ENCODE measurements around the gene C10orf53.
"Not testable (repeated sequence)": the region's sequence is repeated elsewhere in the genome, so short reads cannot be mapped to it uniquely, and the experiment has no call there.

The C10orf53 gene

GRCh38 chr10:49689882-49690510 lies 10.5 kb downstream of the C10orf53 start:
- DNase-seq, result no peak

GRCh38 chr10:49690698-49691356 lies 11.4 kb downstream of the C10orf53 start:
- no peak for DNase-seq

GRCh38 chr10:49691588-49691987 lies 12.1 kb downstream of the C10orf53 start:
- DNase-seq, result no peak

GRCh38 chr10:49694466-49694865 lies 15.0 kb downstream of the C10orf53 start:
- DNase-seq, result no peak

GRCh38 chr10:49696311-49696710 lies 16.9 kb downstream of the C10orf53 start:
- no peak for DNase-seq

GRCh38 chr10:49698679-49699078 lies 19.2 kb downstream of the C10orf53 start:
- no peak for DNase-seq

GRCh38 chr10:49700211-49700610 lies 20.8 kb downstream of the C10orf53 start:
- no peak for DNase-seq

- DNase-seq, result no peak
Observed at GRCh38 chr10:49700997-49701396, 21.5 kb downstream of the C10orf53 start.

- no peak for DNase-seq
Observed at GRCh38 chr10:49707585-49707984, 28.1 kb downstream of the C10orf53 start.

GRCh38 chr10:49709934-49710333 lies 30.5 kb downstream of the C10orf53 start:
- DNase-seq, result no peak

- DNase-seq, result no peak
Observed at GRCh38 chr10:49710966-49711365, 31.5 kb downstream of the C10orf53 start.

GRCh38 chr10:49711481-49711880 lies 32.0 kb downstream of the C10orf53 start:
- DNase-seq, result no peak

- DNase-seq, result no peak
Observed at GRCh38 chr10:49713266-49713665, 33.8 kb downstream of the C10orf53 start.

- DNase-seq, result not testable (repeated sequence)
Observed at GRCh38 chr10:49715157-49715556, 35.7 kb downstream of the C10orf53 start.

- no peak for DNase-seq
Observed at GRCh38 chr10:49726593-49726992, 47.1 kb downstream of the C10orf53 start.

- DNase-seq, result no peak
Observed at GRCh38 chr10:49733866-49734265, 54.4 kb downstream of the C10orf53 start.

GRCh38 chr10:49734676-49735075 lies 55.2 kb downstream of the C10orf53 start:
- DNase-seq, result no peak

- no peak for DNase-seq
Observed at GRCh38 chr10:49735161-49735560, 55.7 kb downstream of the C10orf53 start.

GRCh38 chr10:49735848-49736563 lies 56.6 kb downstream of the C10orf53 start:
- no peak for DNase-seq

- DNase-seq, result no peak
Observed at GRCh38 chr10:49736564-49737113, 57.2 kb downstream of the C10orf53 start.

- DNase-seq, result no peak
Observed at GRCh38 chr10:49737474-49738201, 58.2 kb downstream of the C10orf53 start.

- DNase-seq, result no peak
Observed at GRCh38 chr10:49738616-49739360, 59.3 kb downstream of the C10orf53 start.

Measured in amniotic stem cell (primary cell).